Parathyroid adenoma (tissue), 2 donors: ENCODE results near the gene CTSA.

Experiments used
- H2AFZ ChIP-seq: fragments of 300-600 bp; sonication (generic); one replicate; pipeline ENCODE4 v1.7.0; 2017; ENCODE audit warnings: antibody characterized with exemption, mild to moderate bottlenecking
- H3K27ac ChIP-seq: fragments of 300-600 bp; sonication (generic); one replicate; pipeline ENCODE4 v1.7.0; 2017
- H3K27me3 ChIP-seq: fragments of 300-600 bp; sonication (generic); one replicate; pipeline ENCODE4 v1.7.0; 2017; ENCODE audit warnings: low read length; ENCODE audit not compliant: control insufficient read depth, insufficient read depth
- H3K36me3 ChIP-seq: fragments of 300-600 bp; sonication (generic); one replicate; pipeline ENCODE4 v1.7.0; 2017; ENCODE audit warnings: low read length; ENCODE audit not compliant: control insufficient read depth, insufficient read depth
- H3K4me1 ChIP-seq: fragments of 300-600 bp; sonication (generic); one replicate; pipeline ENCODE4 v1.7.0; 2017; ENCODE audit warnings: control low read depth
- H3K4me2 ChIP-seq: fragments of 300-600 bp; sonication (generic); one replicate; pipeline ENCODE4 v1.7.0; 2017; ENCODE audit warnings: low read length
- H3K4me3 ChIP-seq: fragments of 300-600 bp; sonication (generic); one replicate; pipeline ENCODE4 v1.7.0; 2017; ENCODE audit warnings: low read depth, low read length
- H3K79me2 ChIP-seq: fragments of 300-600 bp; sonication (generic); one replicate; pipeline ENCODE4 v1.7.0; 2017; ENCODE audit warnings: control low read depth
- H3K9ac ChIP-seq: fragments of 300-600 bp; sonication (generic); one replicate; pipeline ENCODE4 v1.7.0; 2017; ENCODE audit warnings: mild to moderate bottlenecking
- H3K9me3 ChIP-seq: fragments of 300-600 bp; sonication (generic); one replicate; pipeline ENCODE4 v1.7.0; 2017; ENCODE audit warnings: low read length; ENCODE audit not compliant: control insufficient read depth
- TF ChIP-seq, protein P1 (sequence below): fragments of 300-600 bp; sonication (generic); IDR thresholded peaks from one replicate; pipeline ENCODE4 v1.7.0; 2017; ENCODE audit warnings: antibody characterized with exemption, mild to moderate bottlenecking
- donor health status: primary hyperparathyroidism.

Gene CTSA

GRCh38 chr20:45883100-45883469 is 8.1 kb upstream of the CTSA start:
- no peaks in the 10 kb centered on the region for H3K4me1 ChIP-seq
- TF ChIP-seq, protein P1, sequence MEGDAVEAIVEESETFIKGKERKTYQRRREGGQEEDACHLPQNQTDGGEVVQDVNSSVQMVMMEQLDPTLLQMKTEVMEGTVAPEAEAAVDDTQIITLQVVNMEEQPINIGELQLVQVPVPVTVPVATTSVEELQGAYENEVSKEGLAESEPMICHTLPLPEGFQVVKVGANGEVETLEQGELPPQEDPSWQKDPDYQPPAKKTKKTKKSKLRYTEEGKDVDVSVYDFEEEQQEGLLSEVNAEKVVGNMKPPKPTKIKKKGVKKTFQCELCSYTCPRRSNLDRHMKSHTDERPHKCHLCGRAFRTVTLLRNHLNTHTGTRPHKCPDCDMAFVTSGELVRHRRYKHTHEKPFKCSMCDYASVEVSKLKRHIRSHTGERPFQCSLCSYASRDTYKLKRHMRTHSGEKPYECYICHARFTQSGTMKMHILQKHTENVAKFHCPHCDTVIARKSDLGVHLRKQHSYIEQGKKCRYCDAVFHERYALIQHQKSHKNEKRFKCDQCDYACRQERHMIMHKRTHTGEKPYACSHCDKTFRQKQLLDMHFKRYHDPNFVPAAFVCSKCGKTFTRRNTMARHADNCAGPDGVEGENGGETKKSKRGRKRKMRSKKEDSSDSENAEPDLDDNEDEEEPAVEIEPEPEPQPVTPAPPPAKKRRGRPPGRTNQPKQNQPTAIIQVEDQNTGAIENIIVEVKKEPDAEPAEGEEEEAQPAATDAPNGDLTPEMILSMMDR: no peak
- no peak overlapping the region for H3K4me2 ChIP-seq
- peaks cover 4% of the 10 kb centered on the region for H3K79me2 ChIP-seq
- no peak overlapping the region for H3K4me3 ChIP-seq
- H3K9ac ChIP-seq: no peak overlapping the region
- H3K36me3 ChIP-seq: no peaks in the 10 kb centered on the region
- H3K9me3 ChIP-seq: no peaks in the 10 kb centered on the region
- H2AFZ ChIP-seq: no peak overlapping the region
- H3K27me3 ChIP-seq: no peaks in the 10 kb centered on the region
- H3K27ac ChIP-seq: no peak overlapping the region

DNA sequence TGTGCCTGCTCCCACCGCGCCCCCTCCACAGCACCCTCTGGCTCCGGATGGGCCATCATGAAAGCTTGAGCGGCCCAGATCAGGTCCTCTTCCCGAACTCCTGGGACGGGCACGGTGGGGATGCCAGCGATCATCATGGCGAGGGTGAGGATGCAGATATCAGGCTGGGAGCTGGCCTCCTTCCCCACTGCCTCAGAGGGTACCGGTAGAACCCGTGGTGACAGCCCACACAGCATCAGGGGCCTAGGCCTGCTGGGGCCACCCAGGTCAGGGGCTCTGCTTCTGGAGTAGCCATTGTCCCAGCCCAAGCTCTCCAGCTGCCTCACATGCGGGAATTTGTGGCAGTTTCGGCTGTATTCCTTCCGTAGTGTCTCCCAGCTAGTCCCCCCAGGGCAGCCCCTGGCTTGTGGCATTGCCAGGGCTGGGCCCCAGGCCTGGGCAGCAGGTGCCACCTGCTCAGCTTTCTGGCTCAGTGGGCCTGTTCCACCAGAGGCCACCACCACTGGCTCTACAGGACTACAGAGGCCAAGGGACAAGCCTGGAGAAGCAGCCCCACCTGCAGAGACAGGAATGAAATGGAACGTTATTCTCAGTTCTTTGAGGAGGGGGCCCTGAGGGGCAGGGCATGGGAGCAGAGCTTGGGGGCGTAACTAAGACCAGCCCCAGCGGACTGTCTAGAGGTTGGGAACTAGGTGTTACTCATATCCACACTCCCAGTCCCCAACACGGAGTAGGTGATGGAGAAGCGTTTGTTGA is 4.4 kb upstream of the CTSA start:
- no peak overlapping the region for H3K9ac ChIP-seq
- H3K27ac ChIP-seq: no peak overlapping the region
- H3K9me3 ChIP-seq: no peaks in the 10 kb centered on the region
- no peaks in the 10 kb centered on the region for H3K79me2 ChIP-seq
- peaks cover 2% of the 10 kb centered on the region for H3K4me1 ChIP-seq
- no peak overlapping the region for H2AFZ ChIP-seq
- no peak overlapping the region for H3K4me2 ChIP-seq
- TF ChIP-seq, protein P1: no peak
- H3K4me3 ChIP-seq: no peak overlapping the region
- no peaks in the 10 kb centered on the region for H3K36me3 ChIP-seq
- H3K27me3 ChIP-seq: no peaks in the 10 kb centered on the region

DNA sequence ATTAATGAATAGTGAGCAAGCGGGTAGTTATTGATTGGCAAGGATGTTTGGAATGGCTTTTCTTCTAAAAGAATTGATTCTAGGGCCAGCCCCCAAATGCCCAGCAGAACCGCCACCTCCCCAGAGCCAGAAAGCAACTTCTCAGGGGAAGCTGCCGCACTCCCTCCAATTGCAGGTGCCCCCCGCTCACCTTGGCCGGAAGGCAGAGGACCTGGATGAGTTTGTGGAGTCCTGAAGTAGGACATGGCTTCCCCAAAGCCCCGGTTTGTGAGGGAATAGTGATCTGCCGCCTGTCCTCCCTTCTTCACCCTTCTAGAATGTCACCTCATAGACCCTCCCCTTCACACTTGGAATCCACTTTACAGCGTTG is 3.8 kb upstream of the CTSA start, which contains the start of gene SPATA25:
TSS of gene SPATA25 (minus strand) at position 277 of the 370 bp plus-strand sequence. CDS start at position 245, 32 bp downstream.
- no peak within 1 kb of the TSS for H3K9ac ChIP-seq
- peaks cover 3% of the 10 kb centered on the region for H3K4me1 ChIP-seq
- H3K4me2 ChIP-seq: no peak within 1 kb of the TSS
- no peaks in the 10 kb centered on the region for H3K36me3 ChIP-seq
- no peaks in the 10 kb centered on the region for H3K79me2 ChIP-seq
- H2AFZ ChIP-seq: no peak within 1 kb of the TSS
- no peak within 1 kb of the TSS for H3K4me3 ChIP-seq
- TF ChIP-seq, protein P1: no peak
- H3K27me3 ChIP-seq: no peaks in the 10 kb centered on the region
- H3K27ac ChIP-seq: no peak within 1 kb of the TSS
- H3K9me3 ChIP-seq: no peaks in the 10 kb centered on the region

- TF ChIP-seq, protein P1: no peak
- Histone ChIP-seq H3K79me2 (no peaks in the 10 kb centered on the region), H3K4me2 (no peak overlapping the region), H3K9me3 (no peaks in the 10 kb centered on the region), H3K27me3 (no peaks in the 10 kb centered on the region), H3K27ac (no peak overlapping the region), H2AFZ (no peak overlapping the region), H3K4me3 (no peak overlapping the region), H3K4me1 (peaks cover 3% of the 10 kb centered on the region), H3K9ac (no peak overlapping the region), H3K36me3 (no peaks in the 10 kb centered on the region)
Measured at GRCh38 chr20:45888681-45889080, 2.5 kb upstream of the CTSA start.
